ENCODE results near the gene UCK1. TPM values are rescaled to one million over a fixed set of nuclear protein-coding genes. Genes with fewer than 3 reads are reported as not detected.

Gene UCK1
- total RNA-seq, 2 donors from 2014 or later = 16.8 to 18.8 TPM

DNA sequence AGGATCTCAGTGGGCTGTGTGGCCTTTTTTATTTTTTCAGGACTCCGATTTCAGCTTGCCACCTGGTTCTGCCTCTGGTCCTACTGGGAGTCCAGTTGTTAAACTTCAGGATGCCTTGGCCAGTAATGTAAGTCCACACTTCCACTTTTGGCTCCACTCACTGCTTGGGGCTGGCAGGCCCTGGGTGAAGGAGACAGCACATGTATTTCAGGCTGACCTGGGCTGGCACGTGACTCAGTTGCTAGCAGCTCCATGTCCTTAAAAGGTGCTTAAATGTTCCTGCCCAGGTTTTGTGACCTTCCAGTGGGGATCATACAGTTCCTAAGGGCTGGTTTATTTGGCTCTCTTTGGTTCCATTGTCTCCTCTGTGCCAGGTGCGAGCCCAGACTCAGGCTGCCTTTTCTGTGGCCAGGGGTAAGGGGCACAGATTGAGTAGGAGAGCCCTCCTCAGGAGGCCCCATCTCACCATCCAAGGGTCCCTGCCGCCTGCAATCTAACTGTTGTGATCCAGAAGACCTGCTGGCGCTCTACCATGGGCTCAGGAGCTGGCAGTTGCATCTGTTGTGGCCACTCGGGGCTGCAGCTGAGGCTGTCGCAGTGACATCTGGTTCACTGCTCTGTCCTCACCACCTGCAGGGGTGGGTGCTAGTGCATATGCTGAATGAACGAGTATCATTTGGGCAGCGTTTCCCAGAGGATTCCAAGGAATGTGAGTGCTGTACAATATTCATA, 47.6 kb downstream of the UCK1 start:
- no peak for DNase-seq (ENCODE audit: low spot score)

GRCh38 chr9:131482343-131483006, 48.6 kb downstream of the UCK1 start:
- DNase-seq (ENCODE audit: low spot score) = no peak
- intact Hi-C loops (cut with DNase I) = no loop called here

More for the DNA sequence above, 47.6 kb downstream of the UCK1 start:
- intact Hi-C loops (cut with DNase I) = no loop called here

DNA sequence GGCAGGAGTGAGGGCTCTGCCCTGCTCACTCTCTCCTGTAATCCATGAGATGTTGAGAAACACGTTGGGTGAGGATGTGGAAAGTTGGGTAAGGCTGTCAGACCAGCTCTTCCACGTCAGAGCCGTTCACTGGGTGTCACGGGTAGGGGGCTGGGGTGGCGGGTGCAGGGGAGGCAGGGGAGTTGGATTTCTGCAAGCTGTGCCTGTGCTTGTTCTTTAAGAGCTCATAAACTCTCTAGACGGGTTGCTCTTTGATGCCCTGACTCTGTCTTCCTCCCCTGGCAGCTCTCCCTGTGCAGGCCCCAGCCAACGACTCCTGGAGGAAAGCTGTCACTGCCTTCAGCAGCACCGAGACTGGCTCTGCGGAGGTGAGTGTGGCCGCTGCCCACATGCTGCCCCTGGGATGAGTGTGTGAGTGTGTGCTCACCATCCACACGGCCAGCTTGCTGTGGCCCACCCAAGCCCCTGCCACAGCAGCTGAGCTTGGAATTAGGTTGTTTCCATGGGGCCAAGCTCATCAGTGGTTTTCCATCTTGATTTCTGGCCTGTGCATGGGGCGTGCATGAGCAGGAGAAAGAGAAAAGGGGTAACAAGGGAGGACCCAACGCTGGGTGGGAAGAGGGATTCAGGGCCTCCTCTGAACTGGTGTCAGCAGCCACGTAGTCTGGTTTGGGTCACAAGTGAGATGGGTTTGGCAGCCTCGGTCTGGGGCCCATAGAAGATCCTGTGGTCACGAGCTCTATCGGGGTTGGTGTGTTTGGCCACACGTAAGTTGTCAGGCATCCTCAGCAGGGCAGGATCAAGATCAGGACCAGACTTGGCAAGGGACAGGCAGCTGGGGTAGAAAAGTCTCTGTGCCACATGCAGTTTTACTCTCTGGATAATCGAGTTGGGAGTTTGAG, 49.4 kb downstream of the UCK1 start:
- intact Hi-C loops (cut with DNase I) = no loop called here
- DNase-seq (ENCODE audit: low spot score) = peak; percentile 47

- DNase-seq (ENCODE audit: low spot score) = no peak
- intact Hi-C loops (cut with DNase I) = no loop called here
These were observed 50.8 kb downstream of the UCK1 start for GRCh38 chr9:131480258-131480657.

GRCh38 chr9:131478911-131479310, 52.2 kb downstream of the UCK1 start:
- no peak for DNase-seq (ENCODE audit: low spot score)
- intact Hi-C loops (cut with DNase I) = loop anchor here (10.0 kb wide), 3 partner anchors 84 to 134 kb away; partner anchors contain the start of gene PRRC2B (in 1 of the 2)

DNA sequence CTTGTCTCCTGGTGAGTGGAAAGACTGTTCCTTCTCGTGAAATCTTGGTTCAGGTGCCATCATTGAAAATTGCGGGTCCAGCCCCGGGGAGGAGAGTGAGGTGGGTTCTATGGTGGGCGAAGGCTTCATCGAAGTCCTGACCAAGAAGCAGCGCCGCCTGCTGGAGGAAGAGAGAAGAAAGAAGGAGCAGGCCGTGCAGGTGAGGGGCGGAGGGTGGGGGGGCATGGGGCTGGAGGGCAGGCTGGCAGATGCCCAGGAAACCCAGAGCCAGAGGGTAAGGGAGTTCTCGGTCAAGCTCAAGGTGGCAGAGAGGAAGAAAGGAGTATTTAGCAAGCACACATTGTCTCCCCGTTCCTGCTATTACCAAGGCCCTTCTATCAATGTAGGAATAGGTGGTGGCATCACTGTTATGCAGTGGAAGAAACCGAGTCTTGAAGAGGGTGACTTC, 52.6 kb downstream of the UCK1 start:
- no peak for DNase-seq (ENCODE audit: low spot score)
- intact Hi-C loops (cut with DNase I) = loop anchor here (10.0 kb wide), 3 partner anchors 84 to 134 kb away; partner anchors contain the start of gene PRRC2B (in 1 of the 2)

DNA sequence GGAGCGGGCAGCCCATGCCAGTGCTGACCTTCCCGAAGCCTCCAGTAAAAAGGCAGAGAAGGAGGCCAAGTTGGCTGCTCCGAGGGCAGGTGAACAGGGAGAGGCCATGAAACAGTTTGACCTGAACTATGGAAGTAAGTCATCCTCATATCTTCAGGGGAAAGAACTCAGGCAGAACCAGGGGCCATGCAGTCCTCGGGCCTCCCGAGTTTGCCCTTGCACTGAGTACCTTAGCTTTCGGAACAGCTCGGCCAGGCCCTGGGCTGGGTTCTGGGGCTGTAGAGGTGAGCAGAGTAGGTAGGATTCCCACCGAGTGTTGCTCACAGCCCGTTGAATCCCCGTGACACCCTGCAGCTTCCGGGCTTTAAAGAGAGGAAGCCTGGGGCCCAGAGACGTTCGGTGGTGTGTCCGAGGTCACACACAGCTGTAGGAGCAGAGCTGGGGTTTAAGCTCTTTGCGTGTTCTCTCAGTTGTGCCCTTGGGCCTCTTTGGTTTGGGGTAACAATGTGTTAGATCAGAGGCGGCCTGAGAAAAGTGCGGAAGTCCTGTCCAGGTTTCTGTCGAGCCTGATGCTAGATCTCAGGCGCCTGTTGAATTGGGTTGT, 53.1 kb downstream of the UCK1 start:
- intact Hi-C loops (cut with DNase I) = loop anchor here (10.0 kb wide), 3 partner anchors 83 to 133 kb away; partner anchors contain the start of gene PRRC2B (in 1 of the 2)
- DNase-seq (ENCODE audit: low spot score) = no peak

DNA sequence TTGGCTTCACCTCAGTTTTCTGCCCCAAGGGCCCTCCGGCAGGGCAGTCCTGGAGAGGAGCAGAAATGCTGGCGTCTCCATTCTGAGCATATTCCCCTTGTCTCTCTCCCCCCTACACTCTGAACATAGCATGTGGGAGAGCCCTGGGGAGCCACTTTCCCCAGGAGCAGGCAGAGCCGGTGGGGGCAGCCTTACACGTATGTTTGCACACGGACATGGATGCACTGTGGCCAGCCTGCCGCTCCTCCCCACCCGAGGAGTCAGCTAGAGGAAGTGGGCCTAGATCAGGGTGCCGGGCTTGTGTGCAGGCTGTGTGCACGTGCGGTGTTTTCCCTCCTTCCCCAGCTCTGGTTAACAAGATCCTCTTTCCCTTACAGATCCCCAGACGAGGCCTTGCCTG, 53.7 kb downstream of the UCK1 start:
- DNase-seq (ENCODE audit: low spot score) = peak; percentile 73
- intact Hi-C loops (cut with DNase I) = loop anchor here (10.0 kb wide), 3 partner anchors 83 to 133 kb away; partner anchors contain the start of gene PRRC2B (in 1 of the 2)

DNA sequence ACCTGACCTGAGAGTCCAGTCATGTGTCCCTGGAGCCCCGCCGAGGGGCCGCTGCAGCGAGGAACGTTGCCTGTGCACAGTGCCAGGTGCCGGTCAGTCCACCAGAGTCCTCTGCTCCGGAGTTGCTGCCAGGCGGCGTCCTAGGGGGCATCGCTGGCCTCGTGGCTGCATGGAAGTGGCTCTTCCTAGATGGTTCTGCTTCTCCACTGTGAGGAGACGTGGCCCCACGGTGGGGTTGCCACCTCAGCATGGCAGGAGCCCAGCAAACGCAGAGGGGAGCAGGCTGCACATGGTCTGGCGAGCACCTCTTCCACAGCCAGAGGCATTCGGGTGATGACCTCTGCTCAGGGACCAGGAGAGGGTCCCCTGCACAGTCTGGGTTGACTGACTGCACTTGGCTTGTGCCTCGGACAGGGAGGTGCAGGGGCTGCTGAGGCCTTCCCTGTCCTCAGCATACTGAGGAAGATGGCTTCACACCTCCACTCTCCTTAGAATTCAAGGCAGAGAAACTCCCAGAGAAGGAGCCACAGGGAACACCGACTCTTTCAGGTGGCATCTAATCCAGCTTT, 54.2 kb downstream of the UCK1 start:
- DNase-seq (ENCODE audit: low spot score) = peak; percentile 64
- intact Hi-C loops (cut with DNase I) = loop anchor here (10.0 kb wide), 3 partner anchors 82 to 132 kb away; partner anchors contain the start of gene PRRC2B (in 1 of the 2)

- DNase-seq (ENCODE audit: low spot score) = no peak
- intact Hi-C loops (cut with DNase I) = loop anchor here (10.0 kb wide), 3 partner anchors 81 to 131 kb away; partner anchors contain the start of gene PRRC2B (in 1 of the 2)
These were observed 54.9 kb downstream of the UCK1 start for GRCh38 chr9:131475956-131476776.

- intact Hi-C loops (cut with DNase I) = loop anchor here (10.0 kb wide), 3 partner anchors 81 to 131 kb away; partner anchors contain the start of gene PRRC2B (in 1 of the 2)
- peak; percentile 78 for DNase-seq (ENCODE audit: low spot score)
These were observed 55.7 kb downstream of the UCK1 start for GRCh38 chr9:131475111-131475955.

- peak; percentile 59 for DNase-seq (ENCODE audit: low spot score)
- intact Hi-C loops (cut with DNase I) = loop anchor here (10.0 kb wide), 3 partner anchors 80 to 130 kb away; partner anchors contain the start of gene PRRC2B (in 1 of the 2)
These were observed 56.4 kb downstream of the UCK1 start for GRCh38 chr9:131474711-131475110.

GRCh38 chr9:131473891-131474290, 57.2 kb downstream of the UCK1 start:
- intact Hi-C loops (cut with DNase I) = loop anchor here (10.0 kb wide), 3 partner anchors 79 to 129 kb away; partner anchors contain the start of gene PRRC2B (in 1 of the 2)
- DNase-seq (ENCODE audit: low spot score) = peak; percentile 44

Data from posterior vena cava (tissue), 2 donors.